HCT116 (cell line): ENCODE measurements around the gene ADGRG1. TPM values are rescaled to one million over a fixed set of nuclear protein-coding genes. Genes with fewer than 3 reads are reported as not detected.

Experiments
- ATAC-seq: fragments of 200-7000 bp; cut with Tn5 transposase; 2 replicates; pipeline ENCODE4 v1.9.1; 2020; ENCODE audit warnings: mild to moderate bottlenecking, moderate library complexity
- BruUV-seq: library from RNA; stranded (reverse); fragments of 400-500 nt; replicated peaks from 2 replicates; lab custom pipeline; 2021; lab: Mats Ljungman, UMichigan
- CTCF ChIA-PET: fragments of 300-600 bp; sonication (Branson Sonifier 250); formaldehyde crosslinking; loops from one replicate; lab custom pipeline; 2021; ENCODE audit warnings: antibody characterized with exemption; lab: Charles Lee
- POLR2A ChIA-PET: fragments of 300-600, 350-600 bp; sonication (Branson Sonifier 250); formaldehyde crosslinking; loops from one replicate; lab custom pipeline; 2021; ENCODE audit warnings: antibody characterized with exemption; lab: Charles Lee
- RAD21 ChIA-PET, 2 experiments: fragments of 300-600 bp; sonication (Branson Sonifier 250); formaldehyde crosslinking; loops; one replicate each; lab custom pipeline; 2023; ENCODE audit warnings: low total read pairs in 2 of 2; ENCODE audit not compliant: uncharacterized antibody in 2 of 2, unreplicated experiment in 2 of 2, low non-redundant PET in 1 of 2; lab: Charles Lee
- DNase-seq: peaks from one replicate; pipeline ENCODE4 v3.0.0-alpha.2; 2010; ENCODE audit warnings: low read depth, low spot score
- H2AFZ ChIP-seq: fragments of 200-600 bp; shearing (Covaris generic), sonication (generic); 2 replicates; pipeline ENCODE4 v1.6.1; 2017; ENCODE audit warnings: low read depth, mixed run types, mixed read lengths, antibody characterized with exemption, low read length; ENCODE audit not compliant: poor library complexity, severe bottlenecking
- H3K27ac ChIP-seq: 2 replicates; pipeline ENCODE4 v1.5.1; 2012; ENCODE audit warnings: low read depth, low read length
- H3K27me3 ChIP-seq: fragments of 200-600 bp; sonication (generic); 2 replicates; pipeline ENCODE4 v1.6.1; 2016; ENCODE audit warnings: mixed run types, low read length, mixed read lengths; ENCODE audit not compliant: insufficient read depth
- H3K36me3 ChIP-seq, 2 experiments: fragments of 200-500 bp in 1 of 2; fragments of 200-600 bp in 1 of 2; sonication (Bioruptor generic) in 1 of 2; sonication (generic) in 1 of 2; 2 replicates each; pipeline versions ENCODE4 v1.5.1 to v1.6.1; 2014 to 2016; ENCODE audit warnings: low read length in 2 of 2, inconsistent platforms in 1 of 2, mixed read lengths in 1 of 2, mixed run types in 1 of 2; ENCODE audit not compliant: insufficient read depth in 2 of 2, control insufficient read depth in 1 of 2
- H3K4me1 ChIP-seq, 2 experiments: fragments of 200-600 bp in 1 of 2; sonication (generic) in 1 of 2; 2 replicates each; pipeline versions ENCODE4 v1.5.1 to v1.6.1; 2012 to 2017; ENCODE audit warnings: low read length in 2 of 2, inconsistent platforms in 1 of 2, mild to moderate bottlenecking in 1 of 2, mixed read lengths in 1 of 2, mixed run types in 1 of 2, moderate library complexity in 1 of 2; ENCODE audit not compliant: insufficient read depth in 2 of 2, control insufficient read depth in 1 of 2
- H3K4me2 ChIP-seq: fragments of 200-600 bp; sonication (generic); 2 replicates; pipeline ENCODE4 v1.6.1; 2017; ENCODE audit warnings: mixed run types, low read length, mixed read lengths
- H3K4me3 ChIP-seq, 2 experiments: fragments of 200-600 bp in 1 of 2; sonication (generic) in 1 of 2; replicated peaks in 1 of 2; 2 replicates each; pipeline ENCODE4 v1.5.1; 2011 to 2016; ENCODE audit warnings: low read length in 2 of 2, control low read depth in 1 of 2, low read depth in 1 of 2, mild to moderate bottlenecking in 1 of 2, mixed read lengths in 1 of 2, mixed run types in 1 of 2
- H3K79me2 ChIP-seq: fragments of 200-600 bp; sonication (generic); 2 replicates; pipeline ENCODE4 v1.6.1; 2017; ENCODE audit warnings: mild to moderate bottlenecking, mixed run types, low read length, moderate library complexity, mixed read lengths; ENCODE audit not compliant: insufficient read depth
- H3K9ac ChIP-seq: fragments of 200-600 bp; sonication (generic); 2 replicates; pipeline ENCODE4 v1.6.1; 2016; ENCODE audit warnings: low read length, mixed read lengths
- H3K9me2 ChIP-seq: fragments of 200-600 bp; sonication (generic), shearing (Covaris generic); 2 replicates; pipeline ENCODE4 v1.6.1; 2017; ENCODE audit warnings: mixed run types, mild to moderate bottlenecking, moderate library complexity; ENCODE audit not compliant: insufficient read depth
- H3K9me3 ChIP-seq, 2 experiments: fragments of 200-500 bp in 1 of 2; fragments of 200-600 bp in 1 of 2; sonication (Bioruptor generic) in 1 of 2; sonication (generic) in 1 of 2; 2 replicates each; pipeline ENCODE4 v1.6.1; 2014 to 2017; ENCODE audit warnings: low read length in 2 of 2, mixed read lengths in 2 of 2, inconsistent platforms in 1 of 2, low read depth in 1 of 2, mild to moderate bottlenecking in 1 of 2, mixed run types in 1 of 2, moderate library complexity in 1 of 2; ENCODE audit not compliant: control insufficient read depth in 1 of 2, insufficient read depth in 1 of 2
- H4K20me1 ChIP-seq: fragments of 200-600 bp; sonication (generic), shearing (Covaris generic); 2 replicates; pipeline ENCODE4 v1.6.1; 2017; ENCODE audit warnings: mixed run types, mild to moderate bottlenecking, moderate library complexity; ENCODE audit not compliant: insufficient read depth
- CEBPB ChIP-seq: IDR thresholded peaks from 2 replicates; pipeline ENCODE4 v1.6.1; 2012; ENCODE audit warnings: low read depth
- EGR1 ChIP-seq: IDR thresholded peaks from 2 replicates; pipeline ENCODE4 v1.6.1; 2012; ENCODE audit warnings: low read depth
- ELF1 ChIP-seq: IDR thresholded peaks from 2 replicates; pipeline ENCODE4 v1.6.1; 2012; ENCODE audit warnings: low read depth, borderline replicate concordance
- EZH2 ChIP-seq: fragments of 200-600 bp; sonication (generic); IDR thresholded peaks from 2 replicates; pipeline ENCODE4 v1.6.1; 2017; ENCODE audit warnings: antibody characterized with exemption, mixed run types
- EZH2phosphoT487 ChIP-seq: fragments of 200-600 bp; IDR thresholded peaks from 2 replicates; pipeline ENCODE4 v1.6.1; 2018; ENCODE audit warnings: antibody characterized with exemption, borderline replicate concordance
- FOSL1 ChIP-seq: IDR thresholded peaks from 2 replicates; pipeline ENCODE4 v1.6.1; 2012; ENCODE audit warnings: low read depth
- POLR2A ChIP-seq: IDR thresholded peaks from 2 replicates; pipeline ENCODE4 v1.7.0; 2011; ENCODE audit warnings: borderline replicate concordance; ENCODE audit not compliant: insufficient read depth, insufficient read length; ENCODE audit errors: extremely low read depth
- POLR2AphosphoS5 ChIP-seq: IDR thresholded peaks from 2 replicates; pipeline ENCODE4 v1.6.1; 2011; ENCODE audit warnings: mild to moderate bottlenecking, low read depth, low read length, moderate library complexity
- RAD21 ChIP-seq: IDR thresholded peaks from 2 replicates; pipeline ENCODE4 v1.6.1; 2012; ENCODE audit warnings: low read depth, mild to moderate bottlenecking
- SIN3A ChIP-seq: IDR thresholded peaks from 2 replicates; pipeline ENCODE4 v1.6.1; 2012; ENCODE audit warnings: low read depth
- SRF ChIP-seq: IDR thresholded peaks from 2 replicates; pipeline ENCODE4 v1.6.1; 2012; ENCODE audit warnings: low read depth
- ZFX ChIP-seq: fragments of 450-650 bp; IDR thresholded peaks from 2 replicates; pipeline ENCODE4 v1.6.1; 2017
- intact Hi-C: fragments of 100-400 bp; cut with micrococcal nuclease; formaldehyde crosslinking; loops from 2 replicates; pipeline ENCODE4 v1.10.0; 2022
- total RNA-seq: library from RNA; stranded (reverse); gene quantifications from one replicate; pipeline ENCODE4 v1.2.1, GENCODE V29; 2021; ENCODE audit not compliant: unreplicated experiment
- TF ChIP-seq, protein P1 (sequence below), 3 experiments: fragments of 200-600 bp in 1 of 3; sonication (generic) in 1 of 3; IDR thresholded peaks in 2 of 3; conservative IDR thresholded peaks in 1 of 3; 2 replicates each; pipeline ENCODE4 v1.5.1; 2012 to 2017; ENCODE audit warnings: low read depth in 2 of 3, low read length in 2 of 3, antibody characterized with exemption in 1 of 3, borderline replicate concordance in 1 of 3, control low read depth in 1 of 3, mild to moderate bottlenecking in 1 of 3, mixed read lengths in 1 of 3, mixed run types in 1 of 3, moderate library complexity in 1 of 3; ENCODE audit not compliant: insufficient read depth in 1 of 3
- TF ChIP-seq, protein P2 (sequence below): IDR thresholded peaks from 2 replicates; pipeline ENCODE4 v1.6.1; 2012
- TF ChIP-seq, protein P3 (sequence below): IDR thresholded peaks from 2 replicates; pipeline ENCODE4 v1.6.1; 2011; ENCODE audit warnings: mild to moderate bottlenecking, low read length, moderate library complexity; ENCODE audit not compliant: insufficient replicate concordance; ENCODE audit errors: extremely low read depth

ADGRG1 gene
- total RNA-seq, 1 experiment from 2014 or later, result 36.4 TPM

DNA sequence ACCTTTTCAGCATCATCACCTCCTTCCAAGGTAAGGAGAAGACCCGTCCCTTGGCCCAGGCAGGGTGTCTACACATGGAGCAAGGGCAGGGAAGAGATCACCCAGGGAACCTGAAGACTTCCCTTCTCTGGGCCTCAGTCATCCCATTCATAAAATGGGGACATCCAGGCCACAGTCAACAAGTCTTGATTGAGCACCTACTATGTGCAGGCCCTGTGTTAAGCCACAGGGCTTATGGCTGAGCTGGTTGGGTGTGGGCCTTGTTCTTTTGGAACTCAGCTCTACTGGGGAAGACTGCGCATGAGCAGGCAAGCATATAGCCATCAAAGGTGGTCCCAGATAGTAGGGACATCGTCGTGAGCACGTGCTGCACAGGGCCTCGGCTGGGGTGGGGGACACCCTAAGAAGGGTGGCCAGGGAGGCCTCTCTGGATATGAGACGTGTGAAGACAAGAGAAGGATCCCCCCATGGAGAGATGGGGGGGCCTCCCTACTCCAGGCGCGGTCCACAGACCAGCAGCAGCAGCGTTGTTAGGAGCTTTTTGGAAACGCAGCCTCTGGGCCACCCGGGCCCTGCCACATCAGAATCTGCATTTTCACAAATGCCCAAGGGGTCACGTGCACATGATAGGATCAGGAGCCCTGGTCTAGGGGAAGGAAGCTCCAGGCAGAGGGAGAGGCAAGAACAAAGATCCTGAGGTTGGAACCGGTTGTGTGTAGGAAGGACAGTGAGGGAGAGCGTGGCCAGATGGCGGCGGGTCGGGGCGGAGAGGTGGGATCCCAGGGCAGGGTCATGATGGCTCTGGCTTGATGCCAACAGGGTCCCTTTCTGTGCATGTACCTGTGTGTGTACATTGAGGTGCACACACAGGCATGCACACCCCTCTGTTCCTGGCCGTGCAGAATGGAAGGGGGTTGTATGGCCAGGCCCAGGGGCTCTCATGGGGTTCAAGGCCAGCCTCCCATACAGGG is 33.8 kb downstream of the ADGRG1 start:
- DNase-seq (no peak), ATAC-seq (no peak)
- Histone ChIP-seq H3K9ac (no peak overlapping the region), H3K9me2 (no peaks in the 10 kb centered on the region), H3K4me1 (no peaks in the 10 kb centered on the region), H4K20me1 (no peaks in the 10 kb centered on the region), H3K9me3 (no peaks in the 10 kb centered on the region), H3K4me2 (no peak overlapping the region), H3K36me3 (no peaks in the 10 kb centered on the region; a peak in 1 of 4 replicates), H3K27me3 (no peaks in the 10 kb centered on the region)
- RAD21 ChIA-PET, result no interaction called here
- POLR2A ChIA-PET, result no interaction called here
- TF ChIP-seq POLR2A (no peak), SRF (no peak), CEBPB (no peak), EZH2phosphoT487 (no peak), EZH2 (no peak), POLR2AphosphoS5 (no peak), ELF1 (no peak), ZFX (no peak), SIN3A (no peak), FOSL1 (no peak), RAD21 (no peak), EGR1 (no peak)
- TF ChIP-seq, protein P1, sequence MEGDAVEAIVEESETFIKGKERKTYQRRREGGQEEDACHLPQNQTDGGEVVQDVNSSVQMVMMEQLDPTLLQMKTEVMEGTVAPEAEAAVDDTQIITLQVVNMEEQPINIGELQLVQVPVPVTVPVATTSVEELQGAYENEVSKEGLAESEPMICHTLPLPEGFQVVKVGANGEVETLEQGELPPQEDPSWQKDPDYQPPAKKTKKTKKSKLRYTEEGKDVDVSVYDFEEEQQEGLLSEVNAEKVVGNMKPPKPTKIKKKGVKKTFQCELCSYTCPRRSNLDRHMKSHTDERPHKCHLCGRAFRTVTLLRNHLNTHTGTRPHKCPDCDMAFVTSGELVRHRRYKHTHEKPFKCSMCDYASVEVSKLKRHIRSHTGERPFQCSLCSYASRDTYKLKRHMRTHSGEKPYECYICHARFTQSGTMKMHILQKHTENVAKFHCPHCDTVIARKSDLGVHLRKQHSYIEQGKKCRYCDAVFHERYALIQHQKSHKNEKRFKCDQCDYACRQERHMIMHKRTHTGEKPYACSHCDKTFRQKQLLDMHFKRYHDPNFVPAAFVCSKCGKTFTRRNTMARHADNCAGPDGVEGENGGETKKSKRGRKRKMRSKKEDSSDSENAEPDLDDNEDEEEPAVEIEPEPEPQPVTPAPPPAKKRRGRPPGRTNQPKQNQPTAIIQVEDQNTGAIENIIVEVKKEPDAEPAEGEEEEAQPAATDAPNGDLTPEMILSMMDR (IDR thresholded peaks at IDR 0.05 in 2 of 3, conservative IDR thresholded peaks at IDR 0.05 in 1 of 3; ENCODE audit: borderline replicate concordance in 1 of 3, insufficient read depth in 1 of 3, low read depth in 2 of 3, low read length in 2 of 3), result no peak
- TF ChIP-seq, protein P2, sequence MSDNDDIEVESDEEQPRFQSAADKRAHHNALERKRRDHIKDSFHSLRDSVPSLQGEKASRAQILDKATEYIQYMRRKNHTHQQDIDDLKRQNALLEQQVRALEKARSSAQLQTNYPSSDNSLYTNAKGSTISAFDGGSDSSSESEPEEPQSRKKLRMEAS, result no peak
- TF ChIP-seq, protein P3, sequence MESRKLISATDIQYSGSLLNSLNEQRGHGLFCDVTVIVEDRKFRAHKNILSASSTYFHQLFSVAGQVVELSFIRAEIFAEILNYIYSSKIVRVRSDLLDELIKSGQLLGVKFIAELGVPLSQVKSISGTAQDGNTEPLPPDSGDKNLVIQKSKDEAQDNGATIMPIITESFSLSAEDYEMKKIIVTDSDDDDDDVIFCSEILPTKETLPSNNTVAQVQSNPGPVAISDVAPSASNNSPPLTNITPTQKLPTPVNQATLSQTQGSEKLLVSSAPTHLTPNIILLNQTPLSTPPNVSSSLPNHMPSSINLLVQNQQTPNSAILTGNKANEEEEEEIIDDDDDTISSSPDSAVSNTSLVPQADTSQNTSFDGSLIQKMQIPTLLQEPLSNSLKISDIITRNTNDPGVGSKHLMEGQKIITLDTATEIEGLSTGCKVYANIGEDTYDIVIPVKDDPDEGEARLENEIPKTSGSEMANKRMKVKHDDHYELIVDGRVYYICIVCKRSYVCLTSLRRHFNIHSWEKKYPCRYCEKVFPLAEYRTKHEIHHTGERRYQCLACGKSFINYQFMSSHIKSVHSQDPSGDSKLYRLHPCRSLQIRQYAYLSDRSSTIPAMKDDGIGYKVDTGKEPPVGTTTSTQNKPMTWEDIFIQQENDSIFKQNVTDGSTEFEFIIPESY, result no peak
- TF ChIP-seq, all 23 proteins: peak for 0
- Histone ChIP-seq H3K4me3 (no peak overlapping the region), H3K27ac (no peak overlapping the region), H2AFZ (no peak overlapping the region), H3K79me2 (no peaks in the 10 kb centered on the region)
- no TSS peak for BruUV-seq
- intact Hi-C loops, result no loop called here
- CTCF ChIA-PET, result no interaction called here
